Smooth muscle cell (in vitro differentiated cells): Measurements from ENCODE around the gene RAB3B. TPM values are rescaled to one million over a fixed set of nuclear protein-coding genes. Genes with fewer than 3 reads are reported as not detected.

Source experiments
- DNase-seq: peaks from one replicate; lab custom pipeline; 2025; ENCODE audit not compliant: unreplicated experiment; lab: John Stamatoyannopoulos, UW
- H2AFZ ChIP-seq: fragments of 200-600 bp; sonication (generic); 2 replicates; pipeline ENCODE4 v1.6.0; 2016; ENCODE audit warnings: antibody characterized with exemption, low read depth, mild to moderate bottlenecking
- H3F3A ChIP-seq: fragments of 200-600 bp; sonication (generic); 2 replicates; pipeline ENCODE4 v1.6.0; 2017; ENCODE audit warnings: antibody characterized with exemption, low read depth
- H3K27ac ChIP-seq: fragments of 200-600 bp; sonication (generic); 2 replicates; pipeline ENCODE4 v1.5.1; 2016; ENCODE audit warnings: low read depth, mild to moderate bottlenecking
- H3K27me3 ChIP-seq: fragments of 200-600 bp; sonication (generic); 2 replicates; pipeline ENCODE4 v1.6.1; 2016; ENCODE audit warnings: low read depth, mild to moderate bottlenecking
- H3K36me3 ChIP-seq: fragments of 200-600 bp; sonication (generic); 2 replicates; pipeline ENCODE4 v1.5.1; 2016; ENCODE audit warnings: low read depth
- H3K4me1 ChIP-seq: fragments of 200-600 bp; sonication (generic); 2 replicates; pipeline ENCODE4 v1.5.1; 2016; ENCODE audit warnings: low read depth
- H3K4me2 ChIP-seq: fragments of 200-600 bp; sonication (generic); 2 replicates; pipeline ENCODE4 v1.6.0; 2016; ENCODE audit warnings: mild to moderate bottlenecking
- H3K4me3 ChIP-seq: fragments of 200-600 bp; sonication (generic); 2 replicates; pipeline ENCODE4 v1.5.1; 2016; ENCODE audit warnings: mild to moderate bottlenecking
- H3K79me2 ChIP-seq: fragments of 200-600 bp; sonication (generic); 2 replicates; pipeline ENCODE4 v1.6.0; 2016; ENCODE audit warnings: low read depth, mild to moderate bottlenecking
- H3K9ac ChIP-seq: fragments of 200-600 bp; sonication (generic); 2 replicates; pipeline ENCODE4 v1.6.0; 2016; ENCODE audit warnings: low read depth
- H3K9me3 ChIP-seq: fragments of 200-600 bp; sonication (generic); replicated peaks from 2 replicates; pipeline ENCODE4 v1.5.1; 2016; ENCODE audit warnings: low read depth
- H4K20me1 ChIP-seq: fragments of 200-600 bp; sonication (generic); 2 replicates; pipeline ENCODE4 v1.6.0; 2016; ENCODE audit warnings: low read depth
- CTCF ChIP-seq: fragments of 200-600 bp; sonication (generic); IDR thresholded peaks from 2 replicates; pipeline ENCODE4 v1.5.1; 2017; ENCODE audit warnings: borderline replicate concordance, mild to moderate bottlenecking, antibody characterized with exemption; ENCODE audit not compliant: insufficient read depth, poor library complexity, severe bottlenecking
- WGBS: methylation state at CpG from one replicate; pipeline ENCODE4 v1.1.7; 2016; ENCODE audit warnings: low lambda C conversion rate; 5-methylcytosine and 5-hydroxymethylcytosine counted together
- polyA plus RNA-seq: library from polyadenylated mRNA; unstranded; fragments of >200 nt; fragmentation: Nextera tagmentation; extraction: Ambion mirVana; gene quantifications from 2 replicates; pipeline ENCODE4 v1.2.1, GENCODE V29; 2016
- total RNA-seq: library from RNA; depleted of rRNA; stranded (reverse); fragments of >200 nt; gene quantifications from 2 replicates; pipeline ENCODE4 v1.2.3, GENCODE V29; 2014

Gene RAB3B
- total and polyA plus RNA-seq, 2 experiments from 2014 or later, result 3.5 to 9.3 TPM

DNA sequence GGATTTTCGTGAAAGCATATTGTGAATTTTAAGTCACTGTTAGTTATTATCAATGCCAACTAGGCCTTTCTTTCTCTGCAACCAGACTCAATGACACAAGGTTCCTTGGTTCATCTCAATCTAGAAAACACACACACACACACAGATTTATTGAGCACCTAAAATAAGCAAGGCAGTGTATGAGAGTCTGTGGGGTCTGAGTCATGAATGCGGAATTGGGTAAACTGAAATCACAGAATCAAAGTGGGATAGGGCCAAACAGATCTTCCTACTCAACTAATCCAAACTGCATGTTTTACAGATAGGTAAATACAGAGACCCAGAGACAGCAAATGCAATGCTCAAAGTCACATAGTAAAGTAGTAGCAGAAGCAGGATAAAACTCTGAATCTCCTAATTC is 63.5 kb downstream of the RAB3B start:
- peak overlapping the region; percentile 52 for H3K27ac ChIP-seq
- H3K9ac ChIP-seq, result no peak overlapping the region
- peaks cover under 1% of the 10 kb centered on the region for H3K4me1 ChIP-seq
- no peak for DNase-seq
- no peak overlapping the region for H3K4me3 ChIP-seq
- H3K4me2 ChIP-seq, result peak overlapping the region; percentile 10
- WGBS, result 70% methylated on average over 2 of the region's 2 CpGs
- H4K20me1 ChIP-seq, result no peaks in the 10 kb centered on the region
- H2AFZ ChIP-seq, result no peak overlapping the region
- H3K9me3 ChIP-seq, result no peaks in the 10 kb centered on the region
- H3K27me3 ChIP-seq, result no peaks in the 10 kb centered on the region
- no peaks in the 10 kb centered on the region for H3F3A ChIP-seq
- H3K36me3 ChIP-seq, result no peaks in the 10 kb centered on the region
- no peaks in the 10 kb centered on the region for H3K79me2 ChIP-seq
- no peak for TF ChIP-seq CTCF

GRCh38 chr1:51926171-51926812 is 64.2 kb downstream of the RAB3B start:
- Histone ChIP-seq H3K9me3 (no peaks in the 10 kb centered on the region), H3K9ac (no peak overlapping the region), H3K36me3 (no peaks in the 10 kb centered on the region), H3K4me2 (no peak overlapping the region), H4K20me1 (no peaks in the 10 kb centered on the region), H3K27me3 (no peaks in the 10 kb centered on the region), H3K4me3 (no peak overlapping the region), H3F3A (no peaks in the 10 kb centered on the region), H3K79me2 (no peaks in the 10 kb centered on the region), H3K27ac (peak overlapping the region; percentile 52), H3K4me1 (peaks cover 8% of the 10 kb centered on the region), H2AFZ (no peak overlapping the region)
- DNase-seq, result no peak
- WGBS, result 58% methylated on average over 5 of the region's 5 CpGs
- peak; percentile 27 for TF ChIP-seq CTCF

- H2AFZ ChIP-seq, result no peak overlapping the region
- no peak for DNase-seq
- H3F3A ChIP-seq, result no peaks in the 10 kb centered on the region
- H3K79me2 ChIP-seq, result no peaks in the 10 kb centered on the region
- TF ChIP-seq CTCF, result no peak
- no peak overlapping the region for H3K27ac ChIP-seq
- H3K4me1 ChIP-seq, result peaks cover 21% of the 10 kb centered on the region
- H3K4me2 ChIP-seq, result no peak overlapping the region
- H3K4me3 ChIP-seq, result no peak overlapping the region
- WGBS, result 75% methylated on average over 1 of the region's 1 CpG
- H3K36me3 ChIP-seq, result no peaks in the 10 kb centered on the region
- H4K20me1 ChIP-seq, result no peaks in the 10 kb centered on the region
- no peaks in the 10 kb centered on the region for H3K9me3 ChIP-seq
- H3K9ac ChIP-seq, result no peak overlapping the region
- H3K27me3 ChIP-seq, result no peaks in the 10 kb centered on the region
These were observed 66.0 kb downstream of the RAB3B start for GRCh38 chr1:51924455-51924854.

- no peaks in the 10 kb centered on the region for H3K9me3 ChIP-seq
- H3K4me1 ChIP-seq, result peaks cover 22% of the 10 kb centered on the region
- H4K20me1 ChIP-seq, result no peaks in the 10 kb centered on the region
- H3K4me3 ChIP-seq, result no peak overlapping the region
- no peak overlapping the region for H3K4me2 ChIP-seq
- H3K9ac ChIP-seq, result no peak overlapping the region
- H3K27me3 ChIP-seq, result no peaks in the 10 kb centered on the region
- no peak for TF ChIP-seq CTCF
- H3F3A ChIP-seq, result no peaks in the 10 kb centered on the region
- no peak overlapping the region for H2AFZ ChIP-seq
- no peaks in the 10 kb centered on the region for H3K36me3 ChIP-seq
- no peaks in the 10 kb centered on the region for H3K79me2 ChIP-seq
- no peak for DNase-seq
- H3K27ac ChIP-seq, result no peak overlapping the region
- 92% methylated on average over 3 of the region's 3 CpGs for WGBS
These were observed 68.5 kb downstream of the RAB3B start for GRCh38 chr1:51922040-51922439.
